DMS53 treated with DMSO at 0.1 percent for 48 hours (cell line): ENCODE results near the gene CDC40.
"Not testable (repeated sequence)": the region's sequence is repeated elsewhere in the genome, so short reads cannot be mapped to it uniquely, and the experiment has no call there.

Experiments
- DNase-seq: peaks from one replicate; lab custom pipeline; 2025; ENCODE audit not compliant: unreplicated experiment; lab: John Stamatoyannopoulos, UW

Gene CDC40

GRCh38 chr6:110269623-110270022 is 89.4 kb downstream of the CDC40 start:
- no peak for DNase-seq

- DNase-seq: no peak
These were observed 89.9 kb downstream of the CDC40 start for GRCh38 chr6:110270165-110270564.

DNA sequence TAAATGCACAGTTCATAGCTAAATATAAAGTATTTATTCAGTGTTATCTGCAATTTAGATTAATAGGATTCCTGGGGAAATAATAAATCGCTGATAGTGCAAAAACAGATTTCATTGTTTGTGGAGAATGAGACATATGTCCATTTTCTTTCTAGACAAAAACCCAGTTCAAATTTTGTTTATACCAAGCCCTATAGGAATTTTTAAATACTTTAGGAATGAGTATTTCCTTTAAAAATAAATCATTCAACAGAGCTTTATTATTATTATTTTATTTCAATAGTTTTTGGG is 91.5 kb downstream of the CDC40 start:
- no peak for DNase-seq

DNA sequence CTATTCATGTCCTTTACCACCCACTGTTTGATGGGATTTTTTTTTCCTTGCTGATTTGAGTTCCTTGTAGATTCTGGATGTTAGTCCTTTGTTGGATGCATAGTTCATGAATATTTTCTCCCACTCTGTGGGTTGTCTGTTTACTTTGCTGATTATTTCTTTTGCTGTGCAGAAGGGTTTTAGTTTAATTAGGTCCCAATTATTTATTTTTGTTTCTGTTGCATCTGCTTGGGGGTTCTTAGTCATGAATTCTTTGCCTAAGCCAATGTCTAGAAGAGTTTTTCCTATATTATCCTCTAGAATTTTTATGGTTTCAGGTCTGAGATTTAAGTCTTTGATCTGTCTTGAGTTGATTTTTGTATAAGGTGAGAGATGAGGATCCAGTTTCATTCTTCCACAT is 92.6 kb downstream of the CDC40 start:
- not testable (repeated sequence) for DNase-seq

GRCh38 chr6:110277100-110277665 is 97.0 kb downstream of the CDC40 start:
- no peak for DNase-seq
